LNCAP (cell line): ENCODE measurements around the gene MAN1C1.

Source experiments
- CTCF ChIP-seq: fragments of 450-650 bp; IDR thresholded peaks from 2 replicates; pipeline ENCODE4 v1.5.1; 2017; ENCODE audit warnings: mild to moderate bottlenecking

MAN1C1 gene

GRCh38 chr1:25799935-25800702, 183.5 kb downstream of the MAN1C1 start, which contains the start of gene SELENON:
Gene SELENON (plus strand): TSS chr1:25800193. CDS start chr1:25800231, 38 bp downstream.
- TF ChIP-seq CTCF, result no peak

GRCh38 chr1:25800703-25801377, 184.2 kb downstream of the MAN1C1 start:
- TF ChIP-seq CTCF, result no peak

GRCh38 chr1:25802915-25803314, 186.3 kb downstream of the MAN1C1 start:
- TF ChIP-seq CTCF, result no peak

GRCh38 chr1:25803368-25803767, 186.8 kb downstream of the MAN1C1 start:
- no peak for TF ChIP-seq CTCF

GRCh38 chr1:25804244-25804963, 187.8 kb downstream of the MAN1C1 start:
- no peak for TF ChIP-seq CTCF

GRCh38 chr1:25804964-25805862, 188.6 kb downstream of the MAN1C1 start:
- no peak for TF ChIP-seq CTCF

- no peak for TF ChIP-seq CTCF
Observed at GRCh38 chr1:25805863-25806225, 189.3 kb downstream of the MAN1C1 start.
